HG03095 (cell line): ENCODE data around the gene EPB41.
"Not testable (repeated sequence)": the region's sequence is repeated elsewhere in the genome, so short reads cannot be mapped to it uniquely, and the experiment has no call there.

Source experiments
- ATAC-seq: cut with Tn5 transposase; IDR thresholded peaks from one replicate; pipeline ENCODE4 v1.9.1; 2021; ENCODE audit warnings: moderate library complexity; ENCODE audit not compliant: unreplicated experiment

EPB41 gene

GRCh38 chr1:29094954-29095353, 180.6 kb downstream of the EPB41 start:
- no peak for ATAC-seq

DNA sequence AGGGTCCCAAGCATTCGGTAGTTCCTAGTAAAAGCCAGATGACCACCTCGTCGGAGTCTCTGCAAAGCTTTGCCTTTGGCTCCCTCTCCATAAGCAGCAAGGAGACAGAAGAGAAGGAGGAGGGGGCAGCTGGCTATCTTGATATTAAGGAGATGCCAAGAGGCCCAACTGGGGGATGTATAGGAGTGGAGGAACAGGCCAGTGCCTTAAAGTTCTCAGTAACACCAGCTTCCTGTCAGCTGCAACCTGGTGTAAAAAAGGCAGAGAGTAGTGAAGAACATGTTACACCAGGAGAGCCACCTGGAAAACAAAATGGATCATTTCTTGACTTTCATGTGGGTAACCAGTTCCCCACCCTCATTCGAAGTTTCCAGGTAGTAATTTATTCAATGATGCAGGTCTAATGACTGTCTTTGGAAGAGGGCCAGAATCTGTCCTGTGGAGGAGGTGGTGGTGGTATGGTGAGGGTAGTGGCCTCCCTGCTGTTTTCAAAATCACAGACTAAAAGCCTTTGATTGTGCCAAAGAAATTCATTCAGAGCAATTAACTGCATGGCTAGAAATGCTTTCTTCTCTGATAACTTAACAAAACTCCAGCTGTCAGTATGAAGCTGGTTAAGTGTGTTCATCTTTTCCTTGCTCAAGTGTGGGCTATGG, 182.0 kb downstream of the EPB41 start:
- ATAC-seq: no peak

DNA sequence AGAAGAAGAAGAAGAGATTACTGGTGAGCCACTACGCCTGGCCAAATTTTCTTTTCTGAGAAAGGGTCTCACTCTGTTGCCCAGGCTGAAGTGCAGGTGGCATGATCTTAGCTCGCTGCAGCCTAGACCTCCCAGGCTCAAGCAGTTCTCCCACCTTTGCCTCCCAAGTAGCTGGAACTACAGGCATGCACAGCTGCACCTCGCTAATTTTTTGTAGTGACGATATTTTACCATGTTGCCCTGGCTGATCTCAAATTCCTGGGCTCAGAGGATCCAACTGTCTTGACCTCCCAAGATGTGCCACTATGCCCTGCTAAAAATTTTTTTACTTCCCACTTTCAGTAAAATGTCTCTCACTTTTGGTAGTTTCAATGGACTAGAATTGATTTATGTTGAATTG, 184.9 kb downstream of the EPB41 start:
- no peak for ATAC-seq

- ATAC-seq: no peak
Observed at GRCh38 chr1:29100487-29100886, 186.1 kb downstream of the EPB41 start.

DNA sequence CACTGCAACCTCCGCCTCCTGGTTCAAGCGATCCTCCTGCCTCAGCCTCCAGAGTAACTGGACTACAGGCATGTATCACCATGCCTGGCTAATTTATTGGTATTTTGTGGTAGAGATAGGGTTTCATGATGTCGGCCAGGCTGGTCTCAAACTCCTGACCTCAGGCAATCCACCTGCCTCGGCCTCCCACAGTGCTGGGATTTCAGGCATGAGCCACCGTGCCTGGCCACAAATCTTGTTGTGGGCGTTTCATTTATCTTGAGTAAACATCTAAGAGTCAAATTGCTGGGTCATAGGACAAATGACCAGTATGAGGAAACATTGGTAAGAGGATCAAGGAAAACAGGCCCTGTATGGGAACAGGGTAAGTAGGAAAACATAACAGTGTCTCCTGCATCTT, 191.5 kb downstream of the EPB41 start:
- ATAC-seq: no peak

- ATAC-seq: not testable (repeated sequence)
Observed at GRCh38 chr1:29108041-29108440, 193.7 kb downstream of the EPB41 start.

DNA sequence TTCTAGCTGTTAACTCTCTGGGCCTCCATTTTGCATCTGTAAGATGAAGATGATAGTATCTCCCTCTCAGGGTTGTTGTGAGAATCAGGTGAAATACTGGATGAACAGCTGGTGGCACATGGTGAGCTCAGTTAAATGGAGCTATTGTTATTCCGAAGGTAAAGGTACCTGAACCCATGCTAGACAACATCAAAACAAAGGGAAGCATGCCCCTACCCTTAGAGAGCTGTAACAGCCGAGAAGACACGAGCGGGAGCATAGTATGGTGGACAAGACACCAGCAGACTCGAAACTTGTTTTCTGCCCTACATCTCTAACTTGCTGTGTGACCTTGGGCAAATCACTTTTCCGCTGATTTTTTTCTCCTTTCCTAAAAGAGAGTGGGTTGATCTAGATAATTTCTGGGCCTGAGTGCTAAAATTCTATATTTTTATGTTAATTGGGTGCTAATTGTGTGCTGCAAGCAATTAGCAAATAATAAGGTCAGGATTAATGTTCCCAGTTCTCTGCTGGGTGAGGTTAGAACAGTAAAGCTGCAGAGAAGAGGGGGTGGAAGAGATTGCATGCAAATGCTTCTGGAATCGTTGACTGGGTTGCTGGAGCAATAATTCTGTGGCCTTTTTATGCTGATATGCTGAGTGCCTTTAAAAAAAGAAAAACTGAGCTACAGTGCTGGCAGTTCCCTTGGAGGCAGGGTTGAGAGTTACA, 198.5 kb downstream of the EPB41 start:
- no peak for ATAC-seq

DNA sequence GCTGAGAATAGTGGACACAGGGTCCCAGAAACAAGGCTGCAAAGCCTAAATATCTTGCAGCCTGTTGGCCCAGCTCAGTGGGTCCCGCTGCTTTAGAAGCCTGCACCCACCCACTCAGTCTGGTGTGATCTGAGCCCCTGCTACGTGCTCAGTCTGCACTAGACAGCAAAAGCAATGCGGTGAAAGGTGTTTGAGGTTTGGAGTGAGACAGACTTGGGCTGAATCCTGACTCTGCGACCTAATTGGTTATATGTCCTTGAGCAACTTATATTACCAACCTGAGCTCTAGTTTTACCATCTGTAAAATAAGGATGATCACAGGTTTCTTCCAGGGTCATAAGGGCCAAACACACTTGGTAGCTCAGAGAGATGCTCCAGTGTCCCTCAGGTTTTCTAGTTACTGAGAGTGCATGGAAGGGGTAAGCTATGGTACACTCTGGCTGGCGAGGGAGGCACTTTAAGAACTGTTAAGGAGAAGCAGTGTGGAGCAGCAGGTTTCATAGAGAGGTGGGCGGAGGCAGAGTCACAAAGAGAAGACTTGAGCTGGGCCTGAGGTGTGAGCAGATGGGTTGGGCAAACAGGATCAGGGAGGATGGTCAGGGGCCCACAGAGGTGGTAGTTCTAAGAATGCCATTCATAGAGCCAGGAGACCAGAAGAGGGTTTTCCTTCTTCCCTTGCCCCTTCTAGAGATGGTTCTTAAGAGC, 199.2 kb downstream of the EPB41 start:
- no peak for ATAC-seq

DNA sequence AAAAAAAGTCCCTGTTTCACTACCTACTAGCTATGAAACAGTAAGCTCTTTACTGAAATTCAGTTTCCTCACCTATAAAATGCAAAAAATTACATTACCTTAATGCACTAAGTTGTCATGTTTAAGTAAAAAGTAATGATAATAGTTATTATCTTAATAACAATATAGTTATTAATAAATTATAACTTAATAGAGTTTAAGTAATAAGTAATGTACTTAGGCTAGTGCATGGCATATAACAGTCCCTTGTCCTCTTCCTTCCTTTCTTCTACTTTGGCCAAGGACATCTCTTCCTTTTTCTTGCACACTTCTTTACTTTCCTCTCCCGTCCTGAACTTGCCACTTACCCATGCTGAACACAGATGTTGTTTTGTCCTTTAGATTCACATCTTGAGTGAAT, 200.3 kb downstream of the EPB41 start:
- no peak for ATAC-seq

GRCh38 chr1:29117381-29117780, 203.0 kb downstream of the EPB41 start:
- ATAC-seq: no peak

- ATAC-seq: no peak
Observed at GRCh38 chr1:29119121-29119929, 205.0 kb downstream of the EPB41 start.

DNA sequence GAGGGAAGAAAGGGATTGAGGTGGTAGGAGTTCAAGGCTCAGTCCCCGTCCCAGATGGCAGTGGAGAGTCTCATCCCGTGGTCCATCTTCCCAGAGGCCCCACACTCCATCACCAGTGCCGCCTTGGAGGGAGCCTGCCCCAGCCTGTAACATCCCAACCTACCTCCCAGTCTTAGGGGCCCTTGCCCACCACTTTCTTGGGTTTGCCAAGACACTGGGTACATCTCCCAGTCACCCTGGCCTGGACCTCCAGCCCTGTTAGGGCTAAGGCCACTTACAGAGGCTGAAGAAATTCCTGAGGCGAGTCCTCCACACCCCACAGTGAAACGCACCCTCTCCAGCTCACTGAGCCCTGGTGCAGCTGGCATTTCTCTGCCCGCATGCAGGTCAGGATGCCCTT, 206.0 kb downstream of the EPB41 start:
- no peak for ATAC-seq

DNA sequence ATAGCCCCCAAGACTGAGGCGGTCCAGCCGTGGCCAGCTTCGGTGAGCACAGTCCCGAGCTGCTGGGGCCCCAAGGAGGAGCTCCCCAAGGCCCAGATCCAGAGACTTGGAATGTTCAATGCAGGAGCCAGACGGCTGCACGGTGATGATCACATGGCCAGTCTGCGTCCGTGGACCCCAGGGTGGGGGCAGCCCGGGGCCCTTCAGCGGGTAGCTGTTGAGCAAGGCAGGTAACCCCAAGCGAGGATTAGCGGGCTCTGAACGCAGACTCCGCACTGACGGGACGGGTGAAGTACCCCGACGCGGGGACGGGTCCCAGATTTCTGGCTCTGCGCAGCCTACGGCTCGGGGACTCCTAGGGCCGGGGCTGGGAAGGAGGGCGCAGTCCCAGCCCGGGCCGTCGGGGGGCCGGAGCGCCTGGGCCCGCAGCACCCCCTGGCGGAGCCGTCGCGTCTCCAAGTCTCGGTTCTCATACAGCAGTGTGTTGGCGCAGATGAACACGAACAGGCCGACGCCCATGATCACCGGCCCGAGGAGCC, 206.6 kb downstream of the EPB41 start:
- no peak for ATAC-seq

- ATAC-seq: no peak
Observed at GRCh38 chr1:29121516-29121935, 207.2 kb downstream of the EPB41 start.

GRCh38 chr1:29121936-29122681, 207.7 kb downstream of the EPB41 start:
- ATAC-seq: no peak

- no peak for ATAC-seq
Observed at GRCh38 chr1:29122682-29123052, 208.3 kb downstream of the EPB41 start.

DNA sequence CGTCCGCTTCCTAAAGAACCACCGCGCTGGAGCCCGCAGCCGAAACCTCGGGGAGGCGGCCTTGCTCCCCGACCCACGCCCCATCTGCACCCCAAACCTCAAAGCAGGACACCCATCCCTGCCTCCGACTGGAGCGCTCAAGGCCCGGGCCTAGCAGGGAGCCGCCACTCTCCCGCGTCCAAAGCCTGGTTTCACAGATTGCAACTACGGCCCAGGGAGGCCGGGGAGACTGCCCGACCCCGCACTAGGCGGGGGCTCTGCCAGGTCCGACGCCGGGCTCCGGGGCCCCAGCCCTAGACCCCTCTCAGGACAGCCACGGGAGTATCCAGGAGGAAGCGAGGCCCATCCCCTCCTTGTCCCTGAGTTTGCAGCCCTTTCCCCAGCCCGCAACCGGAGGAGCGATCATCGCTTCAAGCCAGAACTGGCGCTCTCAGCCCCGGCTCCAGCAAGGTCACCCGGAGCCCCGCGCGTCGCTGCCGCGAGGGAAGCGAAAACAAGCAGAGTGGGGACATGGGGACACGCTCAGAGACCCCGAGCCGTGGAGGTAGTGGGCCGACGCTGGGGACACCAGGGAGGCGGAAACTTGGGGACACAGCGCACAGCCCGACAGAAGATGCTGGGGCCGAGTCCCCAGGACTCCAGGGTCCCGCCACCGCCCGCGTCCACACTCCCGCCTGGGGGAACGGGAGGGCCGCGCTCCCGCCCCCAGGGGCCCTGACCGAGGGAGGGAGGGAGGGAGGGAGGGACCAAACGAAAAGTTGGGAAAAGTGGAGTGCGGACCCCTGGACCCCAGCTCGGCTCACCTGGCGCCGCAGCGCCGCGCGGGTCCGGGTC, 208.9 kb downstream of the EPB41 start:
- ATAC-seq: no peak

GRCh38 chr1:29123887-29124365, 209.6 kb downstream of the EPB41 start, which contains the start of gene TMEM200B:
TSS of gene TMEM200B (minus strand) at chr1:29123903. CDS start at chr1:29121828, 2,075 bp downstream.
- no peak for ATAC-seq
